GM12892 (cell line): ENCODE measurements around the gene STEAP4.

Experiments
- POLR2A ChIP-seq: IDR thresholded peaks from 2 replicates; pipeline ENCODE4 v1.6.1; 2011; ENCODE audit warnings: low read depth, low read length, control low read depth
- POLR2AphosphoS5 ChIP-seq: IDR thresholded peaks from 2 replicates; pipeline ENCODE4 v1.6.1; 2011; ENCODE audit warnings: low read depth, low read length, control low read depth
- TAF1 ChIP-seq: IDR thresholded peaks from 2 replicates; pipeline ENCODE4 v1.6.1; 2011; ENCODE audit warnings: low read depth, mild to moderate bottlenecking, control low read depth, low read length, borderline replicate concordance

GRCh38 chr7:88346357-88346756, 39.7 kb upstream of the STEAP4 start:
- no peak for TF ChIP-seq POLR2A
- TF ChIP-seq TAF1 = no peak
- TF ChIP-seq POLR2AphosphoS5 = no peak
